OCI-LY1 (cell line): ENCODE measurements around the gene STYXL1.

Experiments
- H2AFZ ChIP-seq: fragments of 200-600 bp; sonication (generic), shearing (Covaris generic); 2 replicates; pipeline ENCODE4 v1.6.0; 2014; ENCODE audit warnings: antibody characterized with exemption, mild to moderate bottlenecking, low read length
- H3F3A ChIP-seq: fragments of 200-600 bp; sonication (generic), shearing (Covaris generic); 2 replicates; pipeline ENCODE4 v1.6.0; 2014; ENCODE audit warnings: mild to moderate bottlenecking, antibody characterized with exemption, low read length, moderate library complexity; ENCODE audit not compliant: insufficient read depth
- H3K27ac ChIP-seq: fragments of 200-600 bp; sonication (generic); 2 replicates; pipeline ENCODE4 v1.5.1; 2014; ENCODE audit warnings: low read length, mixed run types, mild to moderate bottlenecking, low read depth; ENCODE audit not compliant: poor library complexity, severe bottlenecking
- H3K27me3 ChIP-seq: fragments of 200-600 bp; sonication (generic); 2 replicates; pipeline ENCODE4 v1.6.0; 2014; ENCODE audit warnings: antibody characterized with exemption, mild to moderate bottlenecking, low read length, moderate library complexity; ENCODE audit not compliant: insufficient read depth
- H3K36me3 ChIP-seq: fragments of 200-600 bp; sonication (generic); 2 replicates; pipeline ENCODE4 v1.6.1; 2014; ENCODE audit warnings: mild to moderate bottlenecking, antibody characterized with exemption, low read length, moderate library complexity, mixed read lengths; ENCODE audit not compliant: insufficient read depth
- H3K4me1 ChIP-seq: fragments of 200-600 bp; sonication (generic); 2 replicates; pipeline ENCODE4 v1.5.1; 2014; ENCODE audit warnings: mild to moderate bottlenecking, low read length, moderate library complexity; ENCODE audit not compliant: insufficient read depth, severe bottlenecking
- H3K4me2 ChIP-seq: fragments of 200-600 bp; sonication (generic), shearing (Covaris generic); 2 replicates; pipeline ENCODE4 v1.6.1; 2014; ENCODE audit warnings: low read length
- H3K4me3 ChIP-seq: fragments of 200-600 bp; sonication (generic); 2 replicates; pipeline ENCODE4 v1.5.1; 2014; ENCODE audit warnings: low read length, low read depth, mild to moderate bottlenecking, mixed read lengths; ENCODE audit not compliant: poor library complexity, severe bottlenecking
- H3K79me2 ChIP-seq: fragments of 200-600 bp; shearing (Covaris generic); 2 replicates; pipeline ENCODE4 v1.6.1; 2016; ENCODE audit warnings: mixed run types, low read length, mixed read lengths; ENCODE audit not compliant: insufficient read depth
- H3K9ac ChIP-seq: fragments of 200-600 bp; sonication (generic), shearing (Covaris generic); 2 replicates; pipeline ENCODE4 v1.6.1; 2014; ENCODE audit warnings: mild to moderate bottlenecking, low read length, mixed read lengths
- H3K9me2 ChIP-seq: fragments of 200-600 bp; sonication (generic), shearing (Covaris generic); 2 replicates; pipeline ENCODE4 v1.6.1; 2014; ENCODE audit warnings: low read depth, mild to moderate bottlenecking, low read length, mixed read lengths
- H3K9me3 ChIP-seq: fragments of 200-600 bp; shearing (Covaris generic); 2 replicates; pipeline ENCODE4 v1.6.1; 2014; ENCODE audit warnings: low read length, mixed read lengths
- H4K20me1 ChIP-seq: fragments of 200-600 bp; sonication (generic), shearing (Covaris generic); 2 replicates; pipeline ENCODE4 v1.6.0; 2016; ENCODE audit warnings: mild to moderate bottlenecking, low read length; ENCODE audit not compliant: insufficient read depth
- CTCF ChIP-seq: fragments of 200-600 bp; sonication (generic), shearing (Covaris generic); IDR thresholded peaks from 2 replicates; pipeline ENCODE4 v1.5.1; 2017; ENCODE audit warnings: mild to moderate bottlenecking, antibody characterized with exemption, low read length, moderate library complexity, mixed read lengths
- EZH2 ChIP-seq: fragments of 200-600 bp; sonication (generic), shearing (Covaris generic); IDR thresholded peaks from 2 replicates; pipeline ENCODE4 v1.8.0; 2017; ENCODE audit warnings: borderline replicate concordance, mixed run types, mild to moderate bottlenecking, antibody characterized with exemption, low read length, moderate library complexity, mixed read lengths

Gene STYXL1

DNA sequence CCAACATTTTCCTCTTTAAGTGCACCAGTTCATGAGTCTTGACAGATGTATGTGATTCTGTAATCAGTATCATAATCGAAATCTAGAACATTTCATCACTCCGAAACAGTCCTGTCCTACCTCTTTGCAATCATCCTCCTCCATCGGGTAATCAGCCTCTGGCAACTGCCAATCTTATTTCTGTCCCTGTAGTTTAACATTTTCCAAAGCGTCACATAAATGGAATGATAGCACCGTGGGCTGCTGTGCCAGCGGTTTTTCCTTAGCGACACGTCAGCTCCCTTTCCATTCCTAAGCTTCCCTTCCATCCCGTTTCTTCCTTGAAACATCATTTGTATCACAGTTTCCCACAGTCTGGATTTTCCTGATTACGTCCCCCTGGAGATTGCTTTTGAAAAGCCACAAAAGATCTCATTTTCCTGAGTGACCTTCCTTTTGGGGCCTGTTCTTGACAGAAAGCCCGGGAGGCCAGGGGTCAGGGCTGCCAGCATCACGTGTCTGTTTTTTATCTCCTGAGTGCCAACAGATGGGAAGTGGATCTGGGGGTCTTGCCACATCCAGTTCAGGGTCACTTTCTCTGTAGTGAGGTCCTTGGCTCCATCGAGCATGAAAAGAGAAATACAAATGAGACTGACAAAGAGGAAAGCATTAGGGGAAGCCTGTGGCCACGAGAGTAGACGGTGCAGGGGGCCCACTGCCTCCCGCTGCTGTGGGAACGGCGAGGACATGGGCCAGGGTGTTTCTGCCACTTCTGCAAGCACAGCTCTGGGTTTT is 85.0 kb downstream of the STYXL1 start:
- peaks cover 7% of the 10 kb centered on the region for H3K36me3 ChIP-seq
- H3K4me3 ChIP-seq = no peak overlapping the region
- H3K4me2 ChIP-seq = no peak overlapping the region
- no peaks in the 10 kb centered on the region for H3K9me2 ChIP-seq
- H3K79me2 ChIP-seq = no peaks in the 10 kb centered on the region
- H3K9ac ChIP-seq = no peak overlapping the region
- no peaks in the 10 kb centered on the region for H4K20me1 ChIP-seq
- TF ChIP-seq CTCF = no peak
- TF ChIP-seq EZH2 = no peak
- H3K27me3 ChIP-seq = no peaks in the 10 kb centered on the region
- H3K27ac ChIP-seq = no peak overlapping the region
- no peaks in the 10 kb centered on the region for H3K4me1 ChIP-seq
- no peak overlapping the region for H2AFZ ChIP-seq
- no peaks in the 10 kb centered on the region for H3K9me3 ChIP-seq
- no peaks in the 10 kb centered on the region for H3F3A ChIP-seq

DNA sequence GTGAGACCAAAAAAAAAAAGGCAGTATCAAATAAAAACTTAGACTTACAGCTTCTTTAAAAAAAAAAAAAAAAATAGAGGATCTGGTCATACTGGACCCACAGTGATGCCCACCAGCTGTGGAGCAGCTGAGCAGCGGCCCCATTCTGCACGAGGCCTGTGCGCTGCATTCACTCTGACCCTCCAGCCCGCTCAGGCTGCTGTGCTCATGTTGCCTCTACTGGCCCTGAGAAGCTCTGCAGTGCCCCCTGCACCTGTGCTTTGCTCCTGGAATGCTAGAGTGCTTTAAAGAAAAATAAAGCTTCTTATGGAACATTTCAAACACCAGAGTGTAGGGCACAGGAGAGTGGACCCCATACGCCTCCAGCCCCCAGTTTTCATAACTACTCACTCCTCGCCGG is 86.6 kb downstream of the STYXL1 start:
- Histone ChIP-seq H3K27ac (no peak overlapping the region), H4K20me1 (no peaks in the 10 kb centered on the region), H3K36me3 (peaks cover 15% of the 10 kb centered on the region), H3K4me2 (no peak overlapping the region), H3K4me1 (no peaks in the 10 kb centered on the region), H3K79me2 (no peaks in the 10 kb centered on the region), H3K27me3 (no peaks in the 10 kb centered on the region), H3F3A (no peaks in the 10 kb centered on the region), H3K9me2 (no peaks in the 10 kb centered on the region), H2AFZ (no peak overlapping the region), H3K9ac (no peak overlapping the region), H3K9me3 (no peaks in the 10 kb centered on the region), H3K4me3 (no peak overlapping the region)
- peak; percentile 51 for TF ChIP-seq CTCF
- TF ChIP-seq EZH2 = no peak

- H3K27ac ChIP-seq = no peak overlapping the region
- no peak overlapping the region for H3K4me3 ChIP-seq
- H3K9ac ChIP-seq = no peak overlapping the region
- no peaks in the 10 kb centered on the region for H3K79me2 ChIP-seq
- H3K4me2 ChIP-seq = no peak overlapping the region
- H3K9me2 ChIP-seq = no peaks in the 10 kb centered on the region
- no peak overlapping the region for H2AFZ ChIP-seq
- TF ChIP-seq CTCF (no peak), EZH2 (no peak)
- no peaks in the 10 kb centered on the region for H3F3A ChIP-seq
- H3K36me3 ChIP-seq = peaks cover 23% of the 10 kb centered on the region
- no peaks in the 10 kb centered on the region for H3K4me1 ChIP-seq
- no peaks in the 10 kb centered on the region for H3K27me3 ChIP-seq
- no peaks in the 10 kb centered on the region for H4K20me1 ChIP-seq
- no peaks in the 10 kb centered on the region for H3K9me3 ChIP-seq
Measured at GRCh38 chr7:75960372-75960771, 87.4 kb downstream of the STYXL1 start.
